Neural progenitor cell (in vitro differentiated cells): ENCODE data around the gene ZMIZ1.

Experiments used
- EZH2 ChIP-seq: fragments of 200-600 bp; sonication (generic); IDR thresholded peaks from 2 replicates; pipeline ENCODE4 v1.6.1; 2017; ENCODE audit warnings: antibody characterized with exemption, mild to moderate bottlenecking, moderate library complexity
- EZH2phosphoT487 ChIP-seq: fragments of 200-600 bp; sonication (generic); IDR thresholded peaks from 2 replicates; pipeline ENCODE4 v1.6.1; 2017; ENCODE audit warnings: antibody characterized with exemption
- TF ChIP-seq, protein P1 (sequence below): fragments of 200-600 bp; sonication (generic); IDR thresholded peaks from 2 replicates; pipeline ENCODE4 v1.5.1; 2017; ENCODE audit warnings: antibody characterized with exemption, mild to moderate bottlenecking

DNA sequence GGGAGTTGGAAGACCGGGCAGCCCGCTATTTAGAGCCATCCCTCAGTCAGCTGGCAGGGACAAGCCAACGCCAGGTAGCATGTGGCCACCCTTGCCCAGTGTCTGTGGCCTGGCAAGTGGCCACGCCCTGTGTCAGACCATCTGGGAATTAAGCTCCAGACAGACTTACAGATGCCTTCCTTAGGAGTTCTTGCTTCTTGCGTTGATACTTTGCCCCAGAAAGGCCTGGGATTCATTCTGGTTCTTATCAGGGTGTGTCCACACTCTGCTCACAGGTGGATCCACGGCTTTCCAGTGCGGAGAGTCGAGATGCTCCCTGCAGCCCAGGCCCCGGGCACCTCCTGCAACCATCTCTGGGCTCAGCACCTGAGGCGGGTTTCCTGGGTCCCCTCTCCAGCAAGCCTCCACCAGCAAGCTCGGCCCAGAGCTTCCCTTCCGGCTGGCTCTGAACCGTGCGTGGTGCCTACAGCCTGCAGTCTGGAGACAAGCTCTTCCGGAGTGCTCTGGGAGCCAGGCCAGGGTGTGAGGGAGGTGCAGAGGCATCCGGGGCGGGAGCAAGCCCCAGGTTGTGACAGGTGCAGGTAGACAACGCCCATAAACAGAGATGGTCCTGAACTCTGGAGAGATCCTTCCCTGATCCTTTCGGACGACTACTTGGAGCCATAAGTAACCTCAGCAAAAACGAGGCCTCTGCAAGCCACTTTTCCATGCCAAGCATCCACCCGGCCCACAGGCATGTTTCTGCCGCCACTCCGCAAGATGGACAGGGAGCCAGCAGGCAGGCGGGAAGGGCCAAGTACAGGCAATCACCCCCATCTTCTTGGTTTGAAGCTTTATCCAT lies 246.2 kb downstream of the ZMIZ1 start:
- TF ChIP-seq, protein P1, sequence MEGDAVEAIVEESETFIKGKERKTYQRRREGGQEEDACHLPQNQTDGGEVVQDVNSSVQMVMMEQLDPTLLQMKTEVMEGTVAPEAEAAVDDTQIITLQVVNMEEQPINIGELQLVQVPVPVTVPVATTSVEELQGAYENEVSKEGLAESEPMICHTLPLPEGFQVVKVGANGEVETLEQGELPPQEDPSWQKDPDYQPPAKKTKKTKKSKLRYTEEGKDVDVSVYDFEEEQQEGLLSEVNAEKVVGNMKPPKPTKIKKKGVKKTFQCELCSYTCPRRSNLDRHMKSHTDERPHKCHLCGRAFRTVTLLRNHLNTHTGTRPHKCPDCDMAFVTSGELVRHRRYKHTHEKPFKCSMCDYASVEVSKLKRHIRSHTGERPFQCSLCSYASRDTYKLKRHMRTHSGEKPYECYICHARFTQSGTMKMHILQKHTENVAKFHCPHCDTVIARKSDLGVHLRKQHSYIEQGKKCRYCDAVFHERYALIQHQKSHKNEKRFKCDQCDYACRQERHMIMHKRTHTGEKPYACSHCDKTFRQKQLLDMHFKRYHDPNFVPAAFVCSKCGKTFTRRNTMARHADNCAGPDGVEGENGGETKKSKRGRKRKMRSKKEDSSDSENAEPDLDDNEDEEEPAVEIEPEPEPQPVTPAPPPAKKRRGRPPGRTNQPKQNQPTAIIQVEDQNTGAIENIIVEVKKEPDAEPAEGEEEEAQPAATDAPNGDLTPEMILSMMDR: no peak
- TF ChIP-seq EZH2phosphoT487 (no peak), EZH2 (no peak)
